ENCODE data around the gene ZBTB8A. TPM values are rescaled to one million over a fixed set of nuclear protein-coding genes. Genes with fewer than 3 reads are reported as not detected.

Gene ZBTB8A
- total and polyA plus RNA-seq, 12 donors: 1.3 to 8.3 (median 4.7) TPM

DNA sequence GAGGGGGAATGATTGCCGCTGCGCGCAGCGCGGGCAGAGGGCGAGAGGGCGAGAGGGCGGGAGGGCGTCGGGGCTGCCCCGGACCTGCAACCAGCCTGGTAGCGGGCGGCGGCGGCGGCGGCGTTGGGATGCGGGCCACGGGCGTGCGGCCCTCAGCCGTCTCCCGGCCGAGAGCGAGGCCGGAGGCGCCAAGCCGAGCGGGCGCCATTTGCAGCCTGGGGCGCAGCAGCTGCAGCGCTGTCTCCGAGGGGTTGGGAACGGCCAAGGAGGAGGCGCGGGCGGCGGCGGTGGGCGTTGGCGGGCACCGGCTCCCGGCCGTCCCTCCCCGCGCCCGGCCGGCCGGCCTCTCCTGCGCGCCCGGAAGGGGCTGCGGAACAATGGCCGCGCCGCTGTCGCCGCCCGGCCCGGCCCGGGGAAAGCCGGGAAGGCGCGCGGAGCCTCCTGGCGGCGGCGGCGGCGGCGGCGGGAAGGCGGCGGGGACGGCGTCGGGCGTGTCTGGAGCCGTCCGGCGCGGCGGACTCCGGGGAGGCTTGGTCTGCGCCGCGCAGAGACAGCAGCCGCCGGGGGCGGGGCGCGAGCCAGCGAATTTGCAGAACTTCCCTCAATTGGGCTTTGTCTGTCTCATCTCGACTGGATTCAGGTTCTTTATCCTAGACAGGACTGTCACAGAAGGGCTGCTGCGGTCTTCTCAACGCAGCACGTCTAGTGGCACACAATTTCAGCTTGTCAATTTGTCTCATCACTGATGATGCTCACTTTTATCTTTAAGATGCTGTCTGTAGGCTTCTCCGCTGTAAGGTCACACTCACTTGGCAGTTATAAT is 38.6 kb upstream of the ZBTB8A start:
- TF ChIP-seq, protein P1, sequence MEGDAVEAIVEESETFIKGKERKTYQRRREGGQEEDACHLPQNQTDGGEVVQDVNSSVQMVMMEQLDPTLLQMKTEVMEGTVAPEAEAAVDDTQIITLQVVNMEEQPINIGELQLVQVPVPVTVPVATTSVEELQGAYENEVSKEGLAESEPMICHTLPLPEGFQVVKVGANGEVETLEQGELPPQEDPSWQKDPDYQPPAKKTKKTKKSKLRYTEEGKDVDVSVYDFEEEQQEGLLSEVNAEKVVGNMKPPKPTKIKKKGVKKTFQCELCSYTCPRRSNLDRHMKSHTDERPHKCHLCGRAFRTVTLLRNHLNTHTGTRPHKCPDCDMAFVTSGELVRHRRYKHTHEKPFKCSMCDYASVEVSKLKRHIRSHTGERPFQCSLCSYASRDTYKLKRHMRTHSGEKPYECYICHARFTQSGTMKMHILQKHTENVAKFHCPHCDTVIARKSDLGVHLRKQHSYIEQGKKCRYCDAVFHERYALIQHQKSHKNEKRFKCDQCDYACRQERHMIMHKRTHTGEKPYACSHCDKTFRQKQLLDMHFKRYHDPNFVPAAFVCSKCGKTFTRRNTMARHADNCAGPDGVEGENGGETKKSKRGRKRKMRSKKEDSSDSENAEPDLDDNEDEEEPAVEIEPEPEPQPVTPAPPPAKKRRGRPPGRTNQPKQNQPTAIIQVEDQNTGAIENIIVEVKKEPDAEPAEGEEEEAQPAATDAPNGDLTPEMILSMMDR (IDR thresholded peaks at IDR 0.05): peak in 3 of 6 experiments; percentile 33 to 65 (median 40)
- peak; percentile 64 to 76 for TF ChIP-seq POLR2A (IDR thresholded peaks at IDR 0.05)
- WGBS, 4 donors: 0 to 4% (median 2%) methylated on average over 12 to 95 of the region's 99 CpGs
- no peaks in the 10 kb centered on the region for H3K9me3 ChIP-seq (replicated peaks in 1 of 3)
- H3K27ac ChIP-seq: peak overlapping the region; percentile 60 to 98 (median 90)
- peak overlapping the region; percentile 25 to 89 (median 66) for H3K4me3 ChIP-seq
- no peaks in the 10 kb centered on the region for H3K27me3 ChIP-seq
- H3K36me3 ChIP-seq (replicated peaks in 1 of 2): no peaks in the 10 kb centered on the region
- DNase-seq: peak; percentile 54 to 86 (median 69)
- H3K4me1 ChIP-seq (replicated peaks in 1 of 2): peaks cover 15 to 22% of the 10 kb centered on the region in 2 donors
- intact Hi-C loops (cut with DNase I): no loop called here

DNA sequence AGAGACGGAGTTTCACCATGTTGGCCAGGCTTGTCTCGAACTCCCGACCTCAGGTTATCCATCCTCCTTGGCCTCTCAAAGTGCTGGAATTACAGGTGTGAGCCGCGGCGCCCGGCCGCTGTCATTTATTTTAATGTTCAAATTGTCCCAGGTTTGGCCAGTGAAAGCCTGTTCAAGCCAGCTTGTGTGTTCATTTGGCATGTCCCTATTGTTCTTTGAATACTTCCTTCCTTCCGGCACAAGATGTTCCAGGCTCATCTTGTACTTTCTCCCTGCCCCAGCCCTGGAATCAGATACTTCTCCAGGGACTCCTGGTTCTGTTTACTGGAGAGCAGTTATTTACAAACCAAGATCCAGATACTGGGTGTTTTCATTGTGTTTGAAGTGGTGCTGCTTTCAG is 37.4 kb upstream of the ZBTB8A start:
- Histone ChIP-seq H3K4me3 (no peak overlapping the region), H3K27ac (peak overlapping the region in 3 of 5 donors; percentile 82 to 96 (median 88)), H3K36me3 (replicated peaks in 1 of 2) (no peaks in the 10 kb centered on the region), H3K27me3 (no peaks in the 10 kb centered on the region), H3K4me1 (replicated peaks in 1 of 2) (peaks cover 10 to 11% of the 10 kb centered on the region in 2 donors), H3K9me3 (replicated peaks in 1 of 3) (no peaks in the 10 kb centered on the region)
- TF ChIP-seq POLR2A (IDR thresholded peaks at IDR 0.05): no peak
- TF ChIP-seq, protein P1 (IDR thresholded peaks at IDR 0.05): no peak
- peak in 5 of 7 donors; percentile 18 to 81 (median 37) for DNase-seq
- 74 to 88% (median 79%) methylated on average over 9 of the region's 9 CpGs for WGBS, 4 donors
- intact Hi-C loops (cut with DNase I): no loop called here

DNA sequence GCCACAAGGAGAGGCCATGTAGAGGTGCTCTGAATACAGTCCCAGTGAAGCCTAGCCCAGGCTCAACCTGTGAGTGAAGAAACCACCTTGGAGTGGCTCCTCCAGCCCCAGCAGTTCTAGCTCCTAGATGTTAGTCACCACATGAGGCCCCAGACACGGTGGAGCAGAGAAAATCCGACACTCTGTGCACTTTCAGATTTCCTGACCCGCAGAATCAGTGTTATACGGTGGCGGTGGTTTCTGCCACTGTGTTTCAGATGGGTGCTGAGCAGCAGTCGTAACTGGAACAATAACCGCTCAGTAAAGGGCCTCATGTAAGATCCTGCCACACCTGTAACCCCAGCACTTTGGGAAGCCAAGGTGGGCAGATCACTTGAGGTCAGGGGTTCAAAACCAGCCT is 36.1 kb upstream of the ZBTB8A start:
- DNase-seq: no peak
- peaks cover 10% of the 10 kb centered on the region in 2 donors for H3K4me1 ChIP-seq (replicated peaks in 1 of 2)
- no peak for TF ChIP-seq POLR2A (IDR thresholded peaks at IDR 0.05)
- TF ChIP-seq, protein P1 (IDR thresholded peaks at IDR 0.05): no peak
- H3K27ac ChIP-seq: peak overlapping the region in 2 of 5 donors; percentile 48 to 59
- H3K4me3 ChIP-seq: no peak overlapping the region
- no peaks in the 10 kb centered on the region for H3K36me3 ChIP-seq (replicated peaks in 1 of 2)
- H3K27me3 ChIP-seq: no peaks in the 10 kb centered on the region
- WGBS, 4 donors: 91 to 95% (median 92%) methylated on average over 7 of the region's 7 CpGs
- intact Hi-C loops (cut with DNase I): no loop called here
- H3K9me3 ChIP-seq (replicated peaks in 1 of 3): no peaks in the 10 kb centered on the region

DNA sequence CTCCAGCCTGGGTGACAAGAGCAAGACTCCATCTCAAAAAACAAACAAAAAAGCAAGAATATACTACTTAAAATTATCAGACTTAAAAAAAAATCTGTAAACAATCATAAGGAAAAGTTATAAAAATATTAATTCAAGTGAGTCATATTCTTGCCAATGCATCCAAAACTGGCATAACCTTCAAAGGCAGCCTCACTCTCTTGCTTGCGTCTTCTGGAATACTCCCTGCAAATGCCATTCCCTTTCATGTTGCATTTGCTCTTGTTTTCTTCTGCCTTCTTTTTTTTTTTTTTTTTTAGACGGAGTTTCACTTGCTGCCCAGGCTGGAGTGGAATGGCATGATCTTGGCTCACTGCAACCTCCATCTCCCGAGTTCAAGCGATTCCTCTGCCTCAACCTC is 32.2 kb upstream of the ZBTB8A start:
- H3K4me3 ChIP-seq: no peak overlapping the region
- TF ChIP-seq, protein P1 (IDR thresholded peaks at IDR 0.05): no peak
- TF ChIP-seq POLR2A (IDR thresholded peaks at IDR 0.05): no peak
- no peak overlapping the region for H3K27ac ChIP-seq
- no peaks in the 10 kb centered on the region for H3K27me3 ChIP-seq
- 44 to 64% (median 57%) methylated on average over 4 of the region's 4 CpGs for WGBS, 4 donors
- peak in 1 of 7 donors; percentile 29 for DNase-seq
- no peaks in the 10 kb centered on the region for H3K4me1 ChIP-seq (replicated peaks in 1 of 2)
- no peaks in the 10 kb centered on the region for H3K9me3 ChIP-seq (replicated peaks in 1 of 3)
- no peaks in the 10 kb centered on the region for H3K36me3 ChIP-seq (replicated peaks in 1 of 2)
- intact Hi-C loops (cut with DNase I): no loop called here

All from adrenal gland (tissue), 12 donors.